Hippocampal formation (tissue), 2 donors: ENCODE data around the gene SLK.

Source experiments
- DNase-seq, 2 donors: peaks; one replicate each; lab custom pipeline; 2025; lab: John Stamatoyannopoulos, UW

SLK gene

GRCh38 chr10:103990121-103990520 is 23.2 kb downstream of the SLK start:
- no peak for DNase-seq

GRCh38 chr10:103990531-103990930 is 23.6 kb downstream of the SLK start:
- DNase-seq: no peak

GRCh38 chr10:103991393-103992128 is 24.6 kb downstream of the SLK start:
- DNase-seq: no peak

- DNase-seq: no peak
These were observed 28.2 kb downstream of the SLK start for GRCh38 chr10:103995134-103995533.

- DNase-seq: no peak
These were observed 31.9 kb downstream of the SLK start for GRCh38 chr10:103998805-103999204.

GRCh38 chr10:104002911-104003310 is 36.0 kb downstream of the SLK start:
- no peak for DNase-seq

GRCh38 chr10:104005172-104005863 is 38.4 kb downstream of the SLK start:
- no peak for DNase-seq

GRCh38 chr10:104011904-104012303 is 45.0 kb downstream of the SLK start:
- DNase-seq: no peak

- no peak for DNase-seq
These were observed 46.5 kb downstream of the SLK start for GRCh38 chr10:104013489-104013888.

GRCh38 chr10:104014176-104014575 is 47.2 kb downstream of the SLK start:
- no peak for DNase-seq

GRCh38 chr10:104016661-104017060 is 49.7 kb downstream of the SLK start:
- DNase-seq: no peak

GRCh38 chr10:104018471-104018870 is 51.5 kb downstream of the SLK start:
- DNase-seq: no peak

GRCh38 chr10:104020020-104020419 is 53.1 kb downstream of the SLK start:
- no peak for DNase-seq

GRCh38 chr10:104021246-104021645 is 54.3 kb downstream of the SLK start:
- DNase-seq: no peak

GRCh38 chr10:104022026-104022425 is 55.1 kb downstream of the SLK start:
- DNase-seq: no peak

GRCh38 chr10:104025524-104025923 is 58.6 kb downstream of the SLK start:
- DNase-seq: no peak

- DNase-seq: no peak
These were observed 59.8 kb downstream of the SLK start for GRCh38 chr10:104026762-104027161.

GRCh38 chr10:104028146-104028545 is 61.2 kb downstream of the SLK start:
- DNase-seq: peak; percentile 24 to 77

GRCh38 chr10:104028823-104029520 is 62.0 kb downstream of the SLK start:
- no peak for DNase-seq

GRCh38 chr10:104029521-104029860 is 62.6 kb downstream of the SLK start:
- peak; percentile 74 to 80 for DNase-seq

- DNase-seq: no peak
These were observed 64.7 kb downstream of the SLK start for GRCh38 chr10:104031631-104032030.

GRCh38 chr10:104032144-104032775 is 65.3 kb downstream of the SLK start:
- peak in 1 of 2 donors; percentile 48 for DNase-seq
